GM18502 (cell line): Measurements from ENCODE around the gene NPB.

ENCODE experiments used
- ATAC-seq: cut with Tn5 transposase; IDR thresholded peaks from one replicate; pipeline ENCODE4 v1.9.1; 2021; ENCODE audit warnings: mild to moderate bottlenecking; ENCODE audit not compliant: unreplicated experiment, poor library complexity

Gene NPB

GRCh38 chr17:81902023-81902652, at the start of gene NPB:
Gene NPB, plus strand, starts transcription at chr17:81902238. Its CDS starts 40 bp downstream, at chr17:81902278.
- no peak for ATAC-seq

DNA sequence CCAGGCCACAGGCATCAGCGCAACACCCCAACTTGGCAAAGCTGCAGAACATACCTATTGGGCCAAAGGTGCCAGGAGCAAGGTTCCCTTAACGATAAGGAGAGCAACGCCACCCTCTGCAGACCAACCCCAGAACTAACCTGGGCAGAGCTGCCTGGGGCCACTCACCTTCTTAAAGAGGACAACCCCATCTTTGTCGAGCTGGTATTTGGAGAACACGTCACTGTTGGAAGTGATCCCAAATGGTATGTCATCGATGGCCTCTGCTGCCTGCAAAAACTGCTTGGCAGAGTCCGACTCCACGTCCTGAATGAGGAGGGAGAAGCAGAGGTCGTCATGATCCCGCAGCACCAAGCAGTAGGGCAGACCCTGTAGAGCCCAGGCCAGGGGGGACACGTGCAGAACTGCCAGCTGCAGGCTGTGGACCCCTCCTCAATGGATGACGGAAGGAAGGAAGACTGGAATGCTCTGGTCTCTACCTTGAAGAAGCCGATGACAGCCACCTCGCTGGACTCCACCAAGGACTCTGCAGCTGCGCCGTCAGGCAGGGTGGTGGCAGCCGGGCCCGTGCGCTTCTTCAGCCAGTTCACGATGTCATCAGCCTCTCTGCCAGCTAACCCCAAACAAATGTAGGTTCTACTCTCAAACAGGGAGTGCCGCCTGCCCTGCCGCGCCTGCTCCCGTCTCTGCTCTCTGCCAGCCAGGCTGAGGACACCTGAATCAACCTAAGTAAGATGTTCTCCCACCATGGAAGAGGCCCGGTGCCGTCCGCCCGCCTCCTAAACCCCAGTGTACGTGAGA, 46.9 kb upstream of the NPB start:
- no peak for ATAC-seq

DNA sequence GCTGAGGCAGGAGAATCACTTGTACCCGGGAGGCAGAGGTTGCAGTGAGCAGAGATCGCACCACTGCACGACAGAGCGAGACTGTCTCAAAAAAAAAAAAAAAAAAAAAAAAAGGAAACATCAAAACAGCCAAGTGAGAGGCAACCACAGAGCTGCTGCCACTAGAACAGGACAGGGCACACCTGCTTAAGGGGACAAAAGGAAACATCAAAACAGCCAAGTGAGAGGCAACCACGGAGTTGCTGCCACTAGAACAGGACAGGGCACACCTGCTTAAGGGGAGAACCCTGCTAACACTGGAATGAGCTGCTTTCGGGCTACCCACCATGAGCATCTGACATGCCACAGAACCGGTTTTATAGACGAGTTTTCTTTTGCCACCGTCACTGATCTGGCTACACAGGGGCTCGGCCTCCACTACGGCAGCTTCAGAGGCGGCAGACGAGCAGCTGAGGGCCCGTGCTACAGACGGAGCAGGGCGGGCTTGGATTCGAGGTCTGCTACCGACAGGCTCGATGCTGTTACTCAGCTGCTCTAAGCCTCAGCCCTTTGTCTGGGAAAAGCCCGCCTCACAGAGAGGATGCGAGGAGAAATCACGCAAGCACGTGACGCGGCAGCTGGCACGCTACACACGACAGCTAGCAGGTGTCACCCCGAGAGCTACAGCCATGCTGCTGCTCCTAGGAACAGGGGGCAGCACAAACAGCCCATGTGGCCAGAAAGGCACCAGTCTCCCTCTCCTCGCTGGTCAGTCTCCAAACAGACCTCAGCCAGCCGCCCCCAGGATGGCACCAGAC, 43.7 kb upstream of the NPB start:
- ATAC-seq = no peak

DNA sequence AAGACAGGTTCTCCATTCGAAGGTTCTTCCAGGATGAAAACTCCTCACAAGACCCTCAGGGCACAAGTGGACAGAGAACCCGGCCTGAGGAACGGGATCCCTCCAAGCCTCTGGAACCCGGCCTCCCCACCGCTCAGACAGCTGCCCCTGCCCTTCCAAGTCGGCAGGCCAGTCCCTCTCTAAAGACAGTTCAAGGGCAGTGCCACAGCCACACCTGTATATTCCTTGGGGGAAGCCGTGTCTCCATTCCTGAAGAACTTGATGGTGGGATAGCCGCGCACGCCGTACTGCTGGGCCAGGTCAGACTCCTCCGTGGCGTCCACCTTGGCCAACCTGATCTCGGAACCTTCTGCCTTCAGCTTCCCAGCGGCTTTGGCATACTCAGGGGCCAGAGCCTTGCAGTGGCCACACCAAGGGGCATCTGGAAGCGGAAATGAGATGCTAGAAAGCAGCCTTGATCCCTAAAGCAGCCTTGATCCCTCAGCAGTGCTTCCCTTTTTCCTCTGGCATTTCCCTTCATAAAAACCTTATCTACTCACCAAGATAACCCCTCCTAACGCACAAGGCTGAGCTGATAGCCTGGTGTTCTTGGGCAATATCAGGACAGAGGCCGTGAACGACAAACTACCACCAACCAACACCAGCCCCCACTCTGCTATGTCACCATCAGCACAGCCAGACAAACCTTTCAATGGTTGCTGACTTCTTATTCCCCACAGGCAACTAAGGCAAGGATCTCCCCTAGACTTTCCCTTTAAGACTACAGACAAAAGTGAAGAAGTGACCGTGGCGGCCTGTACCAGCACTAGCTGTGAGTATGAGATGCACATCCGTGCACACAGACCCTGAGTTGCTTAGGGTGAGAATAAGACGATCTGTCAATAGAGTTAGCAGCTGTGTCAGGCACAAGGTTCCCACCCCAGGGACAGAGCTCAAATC, 42.8 kb upstream of the NPB start:
- no peak for ATAC-seq

DNA sequence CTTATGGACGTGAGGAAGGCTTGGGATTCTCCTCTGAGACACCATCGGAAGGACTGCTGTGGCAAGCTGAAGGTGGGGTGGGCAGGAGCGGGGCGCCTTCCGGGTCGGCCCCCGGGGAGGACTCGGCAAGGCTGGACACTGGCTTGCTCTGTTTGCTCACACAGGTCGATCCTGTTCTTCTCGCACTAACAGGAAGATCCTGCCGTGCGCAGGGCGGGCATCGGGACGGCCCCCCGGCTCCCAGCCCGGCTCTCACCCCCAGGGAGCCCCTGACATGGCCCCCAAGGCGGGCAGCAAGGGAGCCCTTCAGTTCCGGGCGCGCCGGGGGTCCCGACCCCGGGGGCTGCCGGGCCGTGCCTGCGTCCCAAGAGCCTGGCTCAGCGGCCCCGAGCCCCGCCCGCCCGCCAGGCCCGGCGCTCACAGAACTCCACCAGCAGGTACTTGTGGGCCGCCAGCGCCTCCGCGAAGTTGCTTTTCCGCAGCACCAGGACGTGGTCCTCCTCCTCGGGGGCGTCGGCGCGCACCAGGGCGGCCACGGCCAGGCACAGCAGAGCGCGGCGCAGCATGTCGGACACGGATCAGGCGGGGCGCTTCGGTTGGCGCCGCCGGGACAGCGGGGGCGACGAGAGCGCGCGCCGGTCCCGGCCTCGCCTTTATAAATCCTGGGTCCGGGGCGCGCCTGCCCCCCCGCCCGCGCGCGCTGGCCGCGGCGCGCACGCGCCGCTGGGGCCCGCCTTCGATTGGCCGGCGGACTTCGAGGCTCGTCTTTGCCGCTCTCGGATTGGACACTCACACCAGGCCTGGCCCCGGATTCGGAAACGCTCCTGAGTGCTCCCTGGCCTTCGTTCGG, 41.9 kb upstream of the NPB start, which contains the start of gene P4HB:
Gene P4HB, minus strand, starts transcription at position 630 of the 850 bp plus-strand sequence. Its CDS starts 64 bp downstream, at position 566.
- no peak for ATAC-seq

DNA sequence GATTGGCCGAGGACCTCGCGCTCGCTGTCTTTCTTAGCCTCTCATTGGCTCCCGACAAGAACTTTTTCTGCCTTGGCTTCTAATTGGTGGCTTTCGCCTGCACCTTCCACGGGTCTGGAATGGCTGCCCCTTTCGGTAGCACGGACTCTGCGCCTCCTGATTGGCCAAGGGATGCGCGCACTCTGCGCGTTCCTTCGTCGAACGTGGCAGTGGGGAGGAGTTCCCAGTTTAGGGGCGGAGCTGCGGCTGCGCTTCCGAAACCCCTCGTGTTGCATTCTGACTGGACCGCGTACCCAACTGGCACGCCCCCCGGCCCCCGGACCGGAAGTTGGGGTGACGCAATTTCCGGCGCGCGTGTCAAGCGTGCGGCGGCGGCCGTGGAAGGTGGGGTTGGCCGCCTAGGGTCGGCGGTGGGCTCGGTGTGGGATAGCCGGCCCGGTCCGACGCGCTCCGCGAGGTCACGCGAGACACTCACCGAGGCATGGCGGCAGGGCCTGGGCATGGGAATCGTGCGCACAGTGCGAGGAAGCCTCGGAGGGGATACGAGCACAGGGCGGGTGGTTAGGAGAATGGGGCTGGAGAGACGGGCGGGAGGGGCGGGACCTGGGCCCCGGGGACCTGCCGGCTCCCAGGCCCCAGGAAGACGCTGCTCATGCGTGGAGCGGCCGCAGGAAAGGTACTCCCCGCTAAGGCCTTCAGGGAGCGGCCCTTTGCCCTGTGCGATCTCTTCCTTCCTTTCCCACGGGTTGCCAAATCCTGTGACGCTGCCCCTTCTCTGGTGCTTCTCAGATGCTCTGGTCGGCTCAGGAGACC, 41.1 kb upstream of the NPB start:
- ATAC-seq = peak; percentile 78

GRCh38 chr17:81863123-81863675, 38.8 kb upstream of the NPB start:
- no peak for ATAC-seq

GRCh38 chr17:81863833-81864768, 37.9 kb upstream of the NPB start:
- ATAC-seq = no peak

- ATAC-seq = no peak
These were observed 36.7 kb upstream of the NPB start for GRCh38 chr17:81865358-81865732.

- no peak for ATAC-seq
These were observed 36.2 kb upstream of the NPB start for GRCh38 chr17:81865733-81866439.

GRCh38 chr17:81866440-81867169, 35.4 kb upstream of the NPB start:
- ATAC-seq = no peak

- ATAC-seq = no peak
These were observed 34.7 kb upstream of the NPB start for GRCh38 chr17:81867170-81867990.

DNA sequence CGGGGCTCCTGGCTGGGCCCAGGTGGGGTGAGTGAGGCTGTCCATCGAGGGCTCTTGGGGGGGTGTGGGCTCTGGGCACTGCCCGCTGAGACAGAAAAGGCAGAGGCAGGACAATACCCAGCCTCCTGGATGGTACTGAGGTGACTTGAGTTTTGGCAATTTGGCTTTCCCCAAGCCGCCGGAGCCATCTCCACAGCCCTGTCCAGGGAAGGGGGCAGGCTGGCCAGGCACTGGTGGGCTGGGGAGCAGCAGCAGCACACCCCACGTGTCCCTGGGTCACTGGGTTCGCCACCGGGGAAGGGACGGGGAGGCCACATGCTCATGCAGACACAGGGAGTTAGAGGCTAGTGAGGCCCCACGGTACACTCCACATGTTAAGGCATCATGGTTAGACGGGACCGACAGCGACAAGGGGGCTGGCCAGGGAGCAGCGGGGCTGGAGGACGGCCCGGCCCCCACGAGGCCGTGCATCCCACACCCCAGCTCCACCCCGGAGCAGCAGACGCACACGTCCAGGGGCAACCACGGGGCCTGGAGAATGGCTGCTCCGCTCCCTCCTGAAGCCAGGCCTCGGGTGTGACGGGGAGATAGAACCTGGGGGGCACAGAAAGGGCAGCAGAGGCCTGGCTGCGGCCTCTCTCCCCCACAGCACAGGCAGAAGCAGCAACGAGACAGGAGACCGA, 33.9 kb upstream of the NPB start:
- no peak for ATAC-seq

- ATAC-seq = no peak
These were observed 33.3 kb upstream of the NPB start for GRCh38 chr17:81868674-81869220.
